Duodenal mucosa (tissue), 2 donors: Measurements from ENCODE around the gene SUSD6.
"Not testable (repeated sequence)": the region's sequence is repeated elsewhere in the genome, so short reads cannot be mapped to it uniquely, and the experiment has no call there.

Experiments used
- H3K27ac ChIP-seq: one replicate; pipeline ENCODE4 v1.7.0; 2013; ENCODE audit warnings: low read depth, low read length
- H3K27me3 ChIP-seq, 2 donors: one replicate each; pipeline ENCODE4 v1.7.0; 2013; ENCODE audit warnings: low read length in 2 of 2, control low read depth in 1 of 2; ENCODE audit not compliant: insufficient read depth in 2 of 2, control insufficient read depth in 1 of 2
- H3K36me3 ChIP-seq, 2 donors: one replicate each; pipeline ENCODE4 v1.7.0; 2013; ENCODE audit warnings: low read length in 2 of 2, control low read depth in 1 of 2; ENCODE audit not compliant: insufficient read depth in 2 of 2, control insufficient read depth in 1 of 2
- H3K4me1 ChIP-seq, 2 donors: one replicate each; pipeline ENCODE4 v1.7.0; 2013; ENCODE audit warnings: low read length in 2 of 2, control low read depth in 1 of 2; ENCODE audit not compliant: insufficient read depth in 2 of 2, control insufficient read depth in 1 of 2
- H3K4me3 ChIP-seq, 2 donors: one replicate each; pipeline ENCODE4 v1.7.0; 2013; ENCODE audit warnings: low read length in 2 of 2, low read depth in 1 of 2
- H3K9ac ChIP-seq, 2 donors: one replicate each; pipeline ENCODE4 v1.7.0; 2013; ENCODE audit warnings: low read length in 2 of 2, low read depth in 1 of 2
- H3K9me3 ChIP-seq, 2 donors: one replicate each; pipeline ENCODE4 v1.7.0; 2013; ENCODE audit warnings: low read length in 2 of 2, control low read depth in 1 of 2; ENCODE audit not compliant: control insufficient read depth in 1 of 2

Gene SUSD6

DNA sequence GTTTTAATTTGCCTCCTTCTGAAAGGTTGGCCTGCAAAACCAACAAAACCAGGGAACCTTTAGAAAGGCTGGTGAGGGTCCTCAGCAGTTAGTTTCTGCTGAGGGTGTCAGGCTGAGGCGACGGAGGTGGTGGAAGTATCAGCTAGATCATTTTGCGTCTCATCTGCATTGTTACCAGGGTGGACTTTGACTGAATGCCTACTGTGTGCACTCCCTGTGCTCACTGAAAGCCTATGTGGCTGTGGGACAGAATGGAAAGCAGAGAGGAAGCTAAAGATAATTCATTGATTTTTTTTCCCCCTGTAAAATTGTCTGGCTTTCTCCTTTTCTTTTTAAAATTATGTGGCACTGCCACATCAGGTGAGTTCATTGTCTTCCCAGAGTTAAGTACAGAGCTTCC is 87.2 kb downstream of the SUSD6 start:
- no peak overlapping the region for H3K4me3 ChIP-seq
- H3K27me3 ChIP-seq: no peaks in the 10 kb centered on the region
- H3K9ac ChIP-seq: no peak overlapping the region
- H3K9me3 ChIP-seq: no peaks in the 10 kb centered on the region
- no peak overlapping the region for H3K27ac ChIP-seq
- peaks cover 52 to 66% of the 10 kb centered on the region in 2 donors for H3K4me1 ChIP-seq
- peaks cover 3 to 4% of the 10 kb centered on the region in 2 donors for H3K36me3 ChIP-seq

DNA sequence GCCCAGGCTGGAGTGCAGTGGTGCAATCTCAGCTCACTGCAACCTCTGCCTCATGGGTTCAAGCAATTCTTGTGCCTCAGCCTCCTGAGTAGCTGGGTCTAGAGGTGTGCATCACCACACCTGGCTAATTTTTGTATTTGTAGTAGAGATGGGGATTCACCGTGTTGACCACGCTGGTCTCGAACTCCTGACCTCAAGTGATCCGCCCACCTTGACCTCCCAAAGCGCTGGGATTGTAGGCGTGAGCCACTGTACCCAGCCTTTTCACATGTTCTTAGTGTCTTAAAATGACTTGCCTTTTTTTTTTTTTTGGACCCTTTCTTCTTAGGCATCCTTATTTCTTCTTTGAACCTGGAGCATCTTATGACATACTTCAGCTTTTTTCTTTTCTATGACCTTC is 87.8 kb downstream of the SUSD6 start:
- not testable (repeated sequence) for H3K9ac ChIP-seq, H3K9me3 ChIP-seq, H3K27me3 ChIP-seq, H3K4me3 ChIP-seq, H3K36me3 ChIP-seq, H3K27ac ChIP-seq
- peaks cover 50 to 64% of the 10 kb centered on the region in 2 donors for H3K4me1 ChIP-seq

DNA sequence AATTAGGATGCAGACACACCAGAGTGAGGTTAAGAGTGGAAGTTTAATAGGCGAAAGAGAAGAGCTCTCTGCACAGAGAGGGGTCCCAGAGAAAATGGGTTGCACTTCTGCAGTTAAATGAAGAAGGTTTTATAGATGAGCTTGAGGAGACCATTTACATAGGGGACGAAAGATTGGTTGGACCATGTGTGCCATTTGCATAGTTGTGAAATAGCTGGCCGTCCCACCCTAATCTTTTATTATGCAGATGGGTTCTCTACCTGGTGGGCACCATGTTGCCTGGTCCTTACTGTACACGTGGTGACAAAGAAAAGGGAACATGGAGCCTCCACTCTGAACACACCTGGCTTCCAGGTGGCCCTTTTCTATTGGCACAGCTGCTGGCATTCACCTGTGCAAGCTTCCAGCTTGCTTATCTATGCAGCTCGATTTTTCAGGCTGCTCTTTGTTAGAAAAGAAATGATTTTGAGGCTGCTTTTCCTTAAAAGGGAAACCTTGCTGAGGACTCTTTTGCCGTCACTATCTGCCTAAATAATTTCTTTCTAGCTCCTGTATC is 88.4 kb downstream of the SUSD6 start:
- Histone ChIP-seq H3K9me3 (no peaks in the 10 kb centered on the region), H3K36me3 (peaks cover 14% of the 10 kb centered on the region in 2 donors), H3K27me3 (no peaks in the 10 kb centered on the region), H3K27ac (no peak overlapping the region), H3K4me1 (peaks cover 44 to 58% of the 10 kb centered on the region in 2 donors), H3K4me3 (no peak overlapping the region), H3K9ac (no peak overlapping the region)

DNA sequence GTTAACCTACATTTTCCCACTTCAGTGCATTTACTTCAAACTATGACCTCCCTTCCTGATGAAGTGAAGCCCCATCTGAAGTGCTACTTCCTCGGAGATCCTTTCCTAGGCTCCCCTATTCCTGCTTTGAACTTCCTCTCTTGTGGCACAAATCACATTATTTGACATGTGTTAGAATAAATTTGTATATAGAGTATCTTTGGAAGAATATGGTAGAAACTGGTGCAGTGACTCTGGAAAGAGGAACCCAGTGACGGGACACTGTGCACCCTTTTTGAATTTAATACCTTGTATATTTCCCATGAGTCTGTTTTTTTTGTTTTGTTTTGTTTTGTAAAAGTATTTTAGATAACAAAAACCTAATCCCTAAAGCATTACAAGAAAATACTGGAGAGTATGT is 89.2 kb downstream of the SUSD6 start:
- no peak overlapping the region for H3K27ac ChIP-seq
- H3K9me3 ChIP-seq: no peaks in the 10 kb centered on the region
- peaks cover 14 to 19% of the 10 kb centered on the region in 2 donors for H3K36me3 ChIP-seq
- H3K4me3 ChIP-seq: no peak overlapping the region
- no peaks in the 10 kb centered on the region for H3K27me3 ChIP-seq
- H3K4me1 ChIP-seq: peaks cover 37 to 50% of the 10 kb centered on the region in 2 donors
- no peak overlapping the region for H3K9ac ChIP-seq

DNA sequence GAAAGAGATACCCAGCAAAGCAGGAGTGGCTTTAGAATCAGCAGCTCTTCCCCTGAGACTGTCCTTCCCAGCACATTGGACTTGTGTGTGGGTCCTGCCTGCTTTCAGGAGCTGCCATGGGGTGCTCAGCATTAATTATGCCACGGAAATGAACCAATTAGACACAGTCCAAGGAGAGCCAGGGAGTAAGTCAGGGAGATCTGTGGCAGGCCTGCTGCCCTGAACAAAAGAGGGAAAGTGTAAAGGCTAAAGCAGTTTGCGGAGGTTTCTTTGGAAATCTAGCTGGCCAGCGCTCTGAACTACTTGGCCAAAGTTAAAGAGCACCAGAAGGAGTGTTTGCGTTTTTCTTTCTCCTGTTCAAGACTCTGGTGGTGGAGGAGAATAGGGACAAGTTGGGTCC is 89.9 kb downstream of the SUSD6 start:
- Histone ChIP-seq H3K27ac (no peak overlapping the region), H3K36me3 (peaks cover 14 to 21% of the 10 kb centered on the region in 2 donors), H3K4me1 (peaks cover 29 to 43% of the 10 kb centered on the region in 2 donors)

DNA sequence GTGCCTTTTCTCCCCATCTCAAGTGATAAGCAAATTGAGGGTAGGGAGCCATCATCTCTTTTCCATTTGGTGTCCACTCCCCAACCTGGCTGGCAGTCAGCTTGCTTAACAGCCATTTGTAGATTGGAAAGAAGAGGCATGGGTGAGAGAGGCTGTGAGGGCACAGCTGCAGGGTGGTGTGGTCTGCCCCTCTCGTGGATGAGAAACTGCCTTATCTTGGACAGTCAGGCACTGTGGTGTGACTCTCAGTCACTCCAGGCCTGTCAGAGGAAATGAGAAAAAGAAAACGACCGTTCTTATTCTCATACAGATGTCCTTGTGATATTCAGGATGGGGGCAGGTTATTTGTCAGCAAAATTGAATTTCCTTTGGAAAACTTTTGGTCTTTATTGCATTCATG is 90.5 kb downstream of the SUSD6 start:
- H3K36me3 ChIP-seq: peaks cover 14 to 26% of the 10 kb centered on the region in 2 donors
- no peak overlapping the region for H3K27ac ChIP-seq
- H3K9me3 ChIP-seq: no peaks in the 10 kb centered on the region
- no peaks in the 10 kb centered on the region for H3K27me3 ChIP-seq
- H3K9ac ChIP-seq: no peak overlapping the region
- H3K4me3 ChIP-seq: no peak overlapping the region
- H3K4me1 ChIP-seq: peaks cover 24 to 38% of the 10 kb centered on the region in 2 donors

More for the DNA sequence above, 89.9 kb downstream of the SUSD6 start:
- no peaks in the 10 kb centered on the region for H3K27me3 ChIP-seq
- no peak overlapping the region for H3K9ac ChIP-seq
- H3K9me3 ChIP-seq: no peaks in the 10 kb centered on the region
- H3K4me3 ChIP-seq: no peak overlapping the region

DNA sequence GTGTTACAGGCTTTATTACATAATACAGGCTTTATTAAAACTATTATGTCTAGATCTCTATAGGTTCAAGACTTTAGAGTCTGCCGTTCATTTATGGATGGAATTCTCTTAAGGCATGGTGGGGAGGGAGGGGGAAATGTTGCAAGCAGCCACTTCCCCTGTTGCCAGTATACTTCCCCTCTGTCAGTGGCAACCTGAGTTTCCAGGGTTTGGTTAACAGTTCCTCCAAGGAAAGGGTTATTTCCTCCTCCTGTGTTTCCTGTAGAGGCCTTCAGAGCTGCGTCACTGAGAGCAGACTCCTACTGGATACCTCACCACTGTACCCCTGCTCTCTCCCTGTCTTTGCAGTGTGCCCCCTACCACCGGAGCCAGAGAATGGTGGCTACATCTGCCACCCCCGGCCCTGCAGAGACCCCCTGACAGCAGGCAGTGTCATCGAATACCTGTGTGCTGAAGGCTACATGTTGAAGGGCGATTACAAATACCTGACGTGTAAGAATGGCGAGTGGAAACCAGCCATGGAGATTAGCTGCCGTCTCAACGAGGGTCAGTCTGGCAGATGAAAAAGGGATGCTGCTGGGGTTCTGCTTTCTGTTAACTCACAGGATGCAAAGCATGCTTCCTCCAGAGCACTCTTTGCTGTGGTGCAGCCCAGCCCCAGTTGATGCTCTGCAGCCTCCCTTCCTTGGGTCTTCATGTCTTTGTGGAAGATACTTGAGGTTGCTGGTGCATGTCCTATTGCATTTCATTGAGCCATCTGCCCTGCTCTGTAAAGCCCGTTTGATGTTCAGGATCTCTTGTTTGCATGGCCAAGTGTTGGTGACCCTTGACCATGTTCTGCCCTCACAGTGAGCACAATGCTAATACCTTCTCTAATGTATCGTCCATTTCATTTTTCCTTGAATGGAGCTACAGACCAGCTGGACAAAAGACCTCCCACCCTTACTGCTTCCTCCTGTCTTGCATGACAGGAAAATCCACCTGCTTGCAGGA is 91.9 kb downstream of the SUSD6 start:
- no peak overlapping the region for H3K4me3 ChIP-seq
- H3K9ac ChIP-seq: no peak overlapping the region
- peaks cover 19 to 33% of the 10 kb centered on the region in 2 donors for H3K4me1 ChIP-seq
- no peak overlapping the region for H3K27ac ChIP-seq
- peaks cover 16 to 37% of the 10 kb centered on the region in 2 donors for H3K36me3 ChIP-seq
- no peaks in the 10 kb centered on the region for H3K9me3 ChIP-seq
- no peaks in the 10 kb centered on the region for H3K27me3 ChIP-seq

DNA sequence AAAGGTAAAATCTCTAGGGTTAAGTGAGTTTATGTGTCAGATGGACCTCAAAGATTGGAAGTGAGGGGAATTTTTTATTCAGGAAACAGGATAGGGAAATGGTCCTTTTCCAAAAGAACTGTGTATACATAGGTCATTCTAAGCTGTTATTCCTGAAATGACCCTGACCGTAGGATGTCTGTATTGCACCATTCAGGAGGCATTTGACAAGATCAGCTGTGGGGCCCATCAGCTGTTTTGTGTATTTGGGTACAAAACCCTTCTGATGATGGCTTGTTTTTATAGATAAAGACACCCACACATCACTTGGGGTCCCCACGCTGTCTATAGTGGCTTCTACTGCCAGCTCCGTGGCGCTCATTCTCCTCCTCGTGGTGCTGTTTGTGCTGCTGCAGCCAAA is 92.9 kb downstream of the SUSD6 start:
- Histone ChIP-seq H3K27ac (no peak overlapping the region), H3K9ac (no peak overlapping the region), H3K9me3 (no peaks in the 10 kb centered on the region), H3K36me3 (peaks cover 20 to 47% of the 10 kb centered on the region in 2 donors), H3K4me3 (no peak overlapping the region), H3K4me1 (peaks cover 19 to 28% of the 10 kb centered on the region in 2 donors), H3K27me3 (no peaks in the 10 kb centered on the region)

DNA sequence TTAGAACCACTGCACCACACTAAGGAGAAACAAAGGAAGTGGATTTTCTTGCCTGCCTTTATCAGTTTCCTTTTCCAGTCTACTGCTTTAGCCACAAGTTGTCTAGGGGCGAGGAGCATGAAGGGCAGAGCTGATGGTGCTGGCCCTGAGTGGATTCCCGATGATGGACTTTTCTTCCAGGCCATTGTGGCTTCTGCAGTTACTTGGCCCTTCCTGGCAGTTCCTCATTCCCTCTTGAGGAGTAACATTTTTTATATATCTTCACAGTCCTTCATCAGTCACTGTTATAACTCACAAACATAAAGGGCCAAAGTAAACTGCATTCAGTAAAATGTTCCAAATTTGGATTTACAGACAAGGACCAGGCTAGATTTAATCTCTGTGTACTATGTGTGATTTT is 94.3 kb downstream of the SUSD6 start:
- H3K27ac ChIP-seq: no peak overlapping the region
- H3K9me3 ChIP-seq: no peaks in the 10 kb centered on the region
- peaks cover 20 to 60% of the 10 kb centered on the region in 2 donors for H3K36me3 ChIP-seq
- H3K4me3 ChIP-seq: no peak overlapping the region
- H3K9ac ChIP-seq: no peak overlapping the region
- H3K27me3 ChIP-seq: no peaks in the 10 kb centered on the region
- peaks cover 23 to 28% of the 10 kb centered on the region in 2 donors for H3K4me1 ChIP-seq

DNA sequence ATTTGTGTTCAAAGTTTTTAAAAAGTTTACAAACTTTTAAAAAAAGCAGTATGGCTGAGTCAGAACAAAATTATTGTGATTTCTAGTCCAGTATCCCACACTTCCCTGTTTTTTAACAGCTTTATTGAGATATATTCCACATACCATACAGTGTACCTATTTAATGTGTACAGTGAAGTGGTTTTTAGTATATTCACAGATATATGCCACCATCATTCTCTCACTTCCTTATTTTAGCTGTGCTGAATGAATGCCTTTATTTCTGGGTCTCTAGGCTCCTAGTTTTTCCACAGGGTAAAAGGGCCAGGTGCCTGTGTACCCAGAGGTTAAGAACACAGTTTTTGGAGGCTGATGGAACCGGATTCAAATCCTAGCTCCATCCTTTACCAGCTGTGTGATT is 96.7 kb downstream of the SUSD6 start:
- H3K9me3 ChIP-seq: no peaks in the 10 kb centered on the region
- no peak overlapping the region for H3K27ac ChIP-seq
- H3K27me3 ChIP-seq: no peaks in the 10 kb centered on the region
- peaks cover 31 to 32% of the 10 kb centered on the region in 2 donors for H3K4me1 ChIP-seq
- H3K36me3 ChIP-seq: peaks cover 32 to 73% of the 10 kb centered on the region in 2 donors
- H3K4me3 ChIP-seq: no peak overlapping the region
- H3K9ac ChIP-seq: no peak overlapping the region
